GM19023 (cell line): Measurements from ENCODE around the gene NMUR1.
A peak's percentile ranks its signal among the peaks of the same experiment; 100 is the strongest.

ENCODE experiments used
- ATAC-seq: cut with Tn5 transposase; IDR thresholded peaks from one replicate; pipeline ENCODE4 v1.9.1; 2021; ENCODE audit warnings: mild to moderate bottlenecking, moderate library complexity; ENCODE audit not compliant: unreplicated experiment

The NMUR1 gene

GRCh38 chr2:231527955-231528635 is 2.1 kb downstream of the NMUR1 start:
- no peak for ATAC-seq

GRCh38 chr2:231527091-231527395 is 3.2 kb downstream of the NMUR1 start:
- no peak for ATAC-seq

GRCh38 chr2:231526341-231527090 is 3.7 kb downstream of the NMUR1 start:
- no peak for ATAC-seq

GRCh38 chr2:231525248-231526163 is 4.7 kb downstream of the NMUR1 start:
- ATAC-seq: no peak

- no peak for ATAC-seq
These were observed 5.6 kb downstream of the NMUR1 start for GRCh38 chr2:231524477-231525247.

GRCh38 chr2:231523451-231524285 is 6.6 kb downstream of the NMUR1 start:
- no peak for ATAC-seq

GRCh38 chr2:231522418-231523180 is 7.6 kb downstream of the NMUR1 start:
- no peak for ATAC-seq

- ATAC-seq: no peak
These were observed 8.8 kb downstream of the NMUR1 start for GRCh38 chr2:231521443-231521842.

- ATAC-seq: no peak
These were observed 10.2 kb downstream of the NMUR1 start for GRCh38 chr2:231519975-231520555.

GRCh38 chr2:231518771-231519170 is 11.5 kb downstream of the NMUR1 start:
- ATAC-seq: no peak

GRCh38 chr2:231515603-231516002 is 14.6 kb downstream of the NMUR1 start:
- no peak for ATAC-seq

- no peak for ATAC-seq
These were observed 15.3 kb downstream of the NMUR1 start for GRCh38 chr2:231514951-231515297.

GRCh38 chr2:231514225-231514950 is 15.9 kb downstream of the NMUR1 start:
- ATAC-seq: peak; percentile 100

- no peak for ATAC-seq
These were observed 16.5 kb downstream of the NMUR1 start for GRCh38 chr2:231513746-231514224.

GRCh38 chr2:231512222-231512621 is 18.0 kb downstream of the NMUR1 start:
- ATAC-seq: no peak

- ATAC-seq: no peak
These were observed 26.5 kb downstream of the NMUR1 start for GRCh38 chr2:231503766-231504165.

GRCh38 chr2:231502596-231502995 is 27.6 kb downstream of the NMUR1 start:
- ATAC-seq: no peak

- no peak for ATAC-seq
These were observed 32.6 kb downstream of the NMUR1 start for GRCh38 chr2:231497651-231498050.
